HG03342 (cell line): ENCODE data around the gene DYRK2.
A peak's percentile ranks its signal among the peaks of the same experiment; 100 is the strongest.
"Not testable (repeated sequence)": the region's sequence is repeated elsewhere in the genome, so short reads cannot be mapped to it uniquely, and the experiment has no call there.

Source experiments
- ATAC-seq: cut with Tn5 transposase; IDR thresholded peaks from one replicate; pipeline ENCODE4 v1.9.1; 2021; ENCODE audit warnings: mild to moderate bottlenecking, moderate library complexity; ENCODE audit not compliant: unreplicated experiment

Gene DYRK2

GRCh38 chr12:67669934-67670631, 21.5 kb downstream of the DYRK2 start:
- ATAC-seq = no peak

DNA sequence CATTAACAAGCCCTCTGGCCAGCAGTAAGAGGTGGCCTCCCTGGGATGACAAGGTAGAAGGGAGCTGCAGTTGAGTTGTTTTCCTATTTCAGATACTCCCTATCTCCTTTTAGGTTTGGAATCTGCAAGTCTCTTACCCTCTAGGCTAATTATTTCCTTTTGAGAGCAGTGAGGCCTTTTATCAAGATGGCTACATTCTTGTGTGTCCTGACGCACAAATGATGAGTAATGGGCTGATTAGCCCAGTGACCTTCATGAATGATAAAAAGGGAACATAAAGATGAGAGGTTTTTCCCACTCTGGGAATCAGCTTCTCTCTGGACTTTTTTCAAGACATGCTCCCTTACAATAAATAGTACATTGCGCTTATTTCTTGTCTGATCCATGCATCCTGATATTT, 22.9 kb downstream of the DYRK2 start:
- ATAC-seq = no peak

DNA sequence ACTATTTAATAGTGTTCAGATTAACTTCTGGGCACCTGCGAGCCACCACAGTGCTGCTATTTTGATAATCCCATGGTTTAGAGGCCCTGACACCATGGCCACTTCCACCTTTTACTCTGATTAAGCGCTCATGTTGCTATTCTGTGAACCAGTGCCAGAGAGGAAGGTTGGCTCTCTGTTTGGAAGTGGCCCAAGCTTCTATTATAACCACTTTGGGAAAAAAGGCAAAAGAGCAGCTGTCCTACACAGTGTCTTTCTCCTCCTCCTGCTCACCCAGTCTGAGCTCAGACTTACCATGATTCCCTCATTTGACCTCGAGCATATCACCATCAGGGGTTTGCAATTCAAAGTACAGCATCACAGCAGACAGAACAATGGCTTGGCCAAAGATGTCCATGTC, 23.3 kb downstream of the DYRK2 start:
- ATAC-seq = no peak

DNA sequence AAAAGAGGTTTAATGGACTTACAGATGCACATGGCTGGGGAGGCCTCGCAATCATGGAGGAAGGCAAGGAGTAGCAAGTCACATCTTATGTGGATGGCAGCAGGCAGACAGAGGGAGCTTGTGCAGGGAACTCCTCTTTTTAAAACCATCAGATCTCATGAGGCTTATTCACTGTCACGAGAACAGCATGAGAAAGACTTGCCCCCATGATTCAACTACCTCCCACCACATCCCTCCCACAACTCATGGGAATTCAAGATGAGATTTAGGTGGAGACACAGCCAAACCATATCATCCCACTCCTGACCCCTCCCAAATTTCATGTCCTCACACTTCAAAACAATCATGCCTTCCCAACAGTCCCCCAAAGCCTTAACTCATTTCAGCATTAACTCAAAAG, 24.0 kb downstream of the DYRK2 start:
- ATAC-seq = not testable (repeated sequence)

- ATAC-seq = not testable (repeated sequence)
Measured at GRCh38 chr12:67673509-67673908, 25.0 kb downstream of the DYRK2 start.

GRCh38 chr12:67674417-67674816, 25.9 kb downstream of the DYRK2 start:
- no peak for ATAC-seq

DNA sequence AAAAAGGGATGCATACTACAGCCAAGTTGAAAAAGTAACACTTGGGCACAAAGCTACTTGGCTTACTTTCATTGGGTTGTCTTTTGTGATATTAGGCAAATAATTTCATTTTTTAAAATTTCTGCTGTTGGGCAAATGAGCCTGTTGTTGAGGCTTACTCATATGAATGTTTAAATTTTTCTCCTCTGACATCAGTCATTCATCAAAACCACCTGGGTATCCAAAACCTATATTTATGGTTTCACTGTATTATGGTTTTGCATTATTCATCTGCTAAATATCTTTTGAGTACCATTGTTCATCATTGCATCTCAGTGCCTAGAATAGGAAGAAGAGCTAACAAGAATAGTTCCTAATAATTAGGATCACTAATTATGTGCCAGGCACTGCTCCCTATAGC, 28.1 kb downstream of the DYRK2 start:
- ATAC-seq = no peak

- no peak for ATAC-seq
Measured at GRCh38 chr12:67677166-67677565, 28.6 kb downstream of the DYRK2 start.

GRCh38 chr12:67681105-67681778, 32.7 kb downstream of the DYRK2 start:
- no peak for ATAC-seq

- no peak for ATAC-seq
Measured at GRCh38 chr12:67681941-67682620, 33.5 kb downstream of the DYRK2 start.

DNA sequence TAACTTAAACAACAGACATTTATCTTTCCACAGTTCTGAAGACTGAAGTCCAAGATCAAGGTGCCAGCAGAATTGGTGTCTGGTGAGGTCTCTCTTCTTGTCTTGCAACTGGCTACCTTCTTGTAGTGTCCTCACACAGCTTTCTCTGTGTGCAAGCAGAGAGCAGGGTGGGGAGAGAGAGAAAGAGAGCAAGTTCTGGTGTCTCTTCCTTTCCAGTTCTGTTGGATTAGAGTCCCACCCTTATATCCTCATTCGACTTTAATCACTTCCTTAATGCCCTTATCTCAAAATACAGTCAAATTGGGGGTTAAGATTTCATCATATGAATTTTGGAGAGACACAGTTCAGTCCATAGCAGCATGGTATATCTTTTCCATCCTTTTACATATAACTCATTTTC, 40.8 kb downstream of the DYRK2 start:
- ATAC-seq = no peak

- no peak for ATAC-seq
Measured at GRCh38 chr12:67690656-67691055, 42.1 kb downstream of the DYRK2 start.

- no peak for ATAC-seq
Measured at GRCh38 chr12:67691220-67691619, 42.7 kb downstream of the DYRK2 start.

- no peak for ATAC-seq
Measured at GRCh38 chr12:67692135-67692534, 43.6 kb downstream of the DYRK2 start.

DNA sequence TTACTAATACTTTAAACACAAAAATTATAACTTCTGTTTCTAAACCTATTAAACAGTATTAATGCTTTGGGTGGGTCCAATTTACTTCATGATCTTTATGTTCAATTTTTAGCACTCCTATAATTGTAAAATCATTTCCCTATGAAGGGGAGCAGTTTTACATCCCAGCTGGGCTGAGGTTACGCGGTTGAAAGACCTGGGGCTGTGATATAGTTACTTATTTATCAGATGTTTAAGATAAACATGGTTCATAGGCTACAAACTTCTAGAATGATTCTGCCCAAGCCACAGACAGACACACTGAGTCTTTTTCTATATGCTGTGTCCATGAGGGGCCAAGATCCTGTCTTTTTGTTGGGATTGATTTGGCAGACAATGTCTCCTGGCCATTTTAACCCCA, 44.4 kb downstream of the DYRK2 start:
- peak; percentile 83 for ATAC-seq

- no peak for ATAC-seq
Measured at GRCh38 chr12:67693894-67694293, 45.3 kb downstream of the DYRK2 start.

DNA sequence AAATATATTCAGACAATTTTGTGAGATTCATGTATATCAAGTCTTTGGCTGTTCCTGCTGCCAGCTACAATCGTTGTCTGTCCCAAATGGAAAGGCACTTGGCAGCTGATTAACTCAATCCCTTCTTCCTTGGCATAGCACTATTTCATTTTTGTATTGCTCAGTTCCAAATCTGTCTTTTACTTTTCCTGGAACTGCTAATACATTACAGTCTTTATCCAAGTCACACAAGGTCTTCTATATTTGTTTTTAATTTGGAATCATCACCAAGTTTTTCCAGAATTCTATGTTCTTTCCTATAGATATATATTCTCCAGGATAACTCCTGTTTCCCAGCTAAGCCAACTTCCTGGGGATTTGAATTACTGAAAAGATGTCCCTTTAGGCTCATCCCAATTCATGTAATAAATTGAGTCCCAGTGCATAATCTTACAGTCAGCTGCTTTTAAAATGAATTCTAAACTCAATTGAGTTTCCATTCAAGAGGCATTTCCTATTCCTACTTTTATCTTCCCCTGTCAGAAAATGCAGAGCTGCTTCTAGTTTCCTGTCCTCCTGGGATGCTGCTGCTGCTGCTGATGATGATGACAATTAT, 45.9 kb downstream of the DYRK2 start:
- no peak for ATAC-seq

DNA sequence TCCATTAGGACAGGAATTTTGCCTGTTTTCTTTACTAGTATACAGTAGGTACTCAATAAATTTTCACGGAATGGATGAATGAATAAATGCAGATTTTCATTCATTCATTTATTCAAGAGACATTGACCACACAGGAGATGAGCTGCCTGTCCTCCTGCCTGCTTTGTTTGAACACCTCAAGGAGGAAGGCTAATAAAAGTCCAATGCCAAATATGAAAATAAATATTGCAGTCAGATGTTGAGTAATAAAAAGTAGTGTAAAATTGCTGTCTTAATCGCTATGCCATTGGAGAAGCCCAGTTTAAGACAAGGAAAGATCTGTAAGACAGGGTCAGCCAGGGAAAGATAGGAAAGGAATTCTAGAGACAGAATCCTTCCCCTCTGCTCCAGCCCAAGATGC, 47.4 kb downstream of the DYRK2 start:
- ATAC-seq = no peak

DNA sequence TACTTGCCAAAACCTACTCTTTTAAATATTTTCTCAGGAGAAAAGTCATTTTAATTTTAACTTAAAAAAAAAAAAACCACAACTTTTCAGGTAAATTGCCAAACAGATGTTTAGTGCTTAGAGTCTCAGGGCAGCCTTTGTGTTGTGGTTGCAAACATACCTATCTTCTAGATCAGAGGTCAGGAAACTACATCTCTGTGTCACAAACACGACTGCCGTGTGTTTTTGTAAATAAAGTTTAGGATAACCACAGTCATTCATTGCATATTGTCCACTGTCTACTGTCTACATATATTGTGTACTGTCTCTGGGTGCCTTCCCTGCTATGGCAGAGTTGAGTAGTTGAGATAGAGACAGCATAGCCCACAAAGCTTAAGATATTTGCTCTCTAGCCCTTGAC, 48.9 kb downstream of the DYRK2 start:
- no peak for ATAC-seq

DNA sequence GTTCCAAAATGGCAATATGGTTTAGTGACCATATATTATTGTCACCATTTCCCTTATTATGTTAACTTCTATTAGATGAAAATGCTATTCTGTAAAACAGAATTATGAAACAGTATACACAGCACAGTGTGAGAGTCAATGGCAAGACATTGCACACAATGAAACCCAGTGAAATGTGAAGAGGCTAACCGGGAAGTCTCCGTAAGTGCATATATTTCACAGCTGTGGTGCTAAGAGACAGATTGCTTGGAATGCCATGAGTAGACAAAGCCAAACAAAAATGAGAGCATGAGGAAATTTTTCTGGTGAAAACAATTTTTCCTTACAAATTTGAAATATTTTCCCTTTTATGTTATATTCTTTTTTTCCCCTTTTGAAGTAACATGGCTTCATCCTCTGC, 49.4 kb downstream of the DYRK2 start:
- ATAC-seq = no peak

- peak; percentile 96 for ATAC-seq
Measured at GRCh38 chr12:67698672-67699581, 50.4 kb downstream of the DYRK2 start.
